ACC112 (cell line): Measurements from ENCODE around the gene C20orf204.

Experiments
- H2AFZ ChIP-seq: fragments of 200-600 bp; sonication (generic); one replicate; pipeline ENCODE4 v1.6.0; 2017; ENCODE audit warnings: antibody characterized with exemption, low read length; ENCODE audit not compliant: unreplicated experiment
- H3K27ac ChIP-seq: fragments of 200-600 bp; sonication (generic); 2 replicates; pipeline ENCODE4 v1.5.1; 2014; ENCODE audit warnings: low read depth, mild to moderate bottlenecking, antibody characterized with exemption, low read length, moderate library complexity
- H3K27me3 ChIP-seq: fragments of 200-600 bp; sonication (generic); 2 replicates; pipeline ENCODE4 v1.6.1; 2014; ENCODE audit warnings: mild to moderate bottlenecking, antibody characterized with exemption, low read length, moderate library complexity, mixed read lengths; ENCODE audit not compliant: insufficient read depth
- H3K36me3 ChIP-seq: fragments of 200-600 bp; sonication (generic); 2 replicates; pipeline ENCODE4 v1.6.1; 2016; ENCODE audit warnings: mild to moderate bottlenecking, antibody characterized with exemption, low read length, moderate library complexity, mixed read lengths; ENCODE audit not compliant: insufficient read depth
- H3K4me1 ChIP-seq: fragments of 200-600 bp; sonication (generic); one replicate; pipeline ENCODE4 v1.6.1; 2016; ENCODE audit warnings: low read length, mixed read lengths; ENCODE audit not compliant: insufficient read depth, unreplicated experiment, control insufficient read depth
- H3K4me3 ChIP-seq: fragments of 200-600 bp; sonication (generic); 2 replicates; pipeline ENCODE4 v1.5.1; 2014; ENCODE audit warnings: mild to moderate bottlenecking, low read depth, low read length
- H3K79me2 ChIP-seq: fragments of 200-600 bp; sonication (generic); one replicate; pipeline ENCODE4 v1.6.0; 2016; ENCODE audit warnings: low read length; ENCODE audit not compliant: control insufficient read depth, unreplicated experiment, insufficient read depth

The C20orf204 gene

GRCh38 chr20:64058536-64058935 lies 22.6 kb downstream of the C20orf204 start:
- Histone ChIP-seq H3K36me3 (no peaks in the 10 kb centered on the region), H3K4me3 (no peak overlapping the region), H3K27me3 (no peaks in the 10 kb centered on the region), H2AFZ (no peak overlapping the region), H3K27ac (no peak overlapping the region), H3K4me1 (peaks cover 33% of the 10 kb centered on the region), H3K79me2 (peaks cover 5% of the 10 kb centered on the region)

GRCh38 chr20:64062276-64062595 lies 26.3 kb downstream of the C20orf204 start:
- Histone ChIP-seq H3K4me1 (peaks cover 43% of the 10 kb centered on the region), H2AFZ (peak overlapping the region; percentile 34), H3K27ac (no peak overlapping the region), H3K36me3 (no peaks in the 10 kb centered on the region), H3K27me3 (no peaks in the 10 kb centered on the region), H3K4me3 (peak overlapping the region; percentile 84), H3K79me2 (peaks cover 6% of the 10 kb centered on the region)

GRCh38 chr20:64062596-64063388 lies 26.8 kb downstream of the C20orf204 start, which contains the start of gene TCEA2:
TSS of gene TCEA2 (plus strand) at chr20:64063198. CDS start at chr20:64063313, 115 bp downstream.
- Histone ChIP-seq H3K79me2 (peaks cover 6% of the 10 kb centered on the region), H3K4me1 (peaks cover 43% of the 10 kb centered on the region), H3K27me3 (no peaks in the 10 kb centered on the region), H3K36me3 (no peaks in the 10 kb centered on the region), H2AFZ (peak within 1 kb of the TSS; percentile 59), H3K4me3 (peak within 1 kb of the TSS; percentile 84), H3K27ac (peak within 1 kb of the TSS; percentile 57)

- H3K27ac ChIP-seq: peak overlapping the region; percentile 57
- H3K4me1 ChIP-seq: peaks cover 36% of the 10 kb centered on the region
- peak overlapping the region; percentile 84 for H3K4me3 ChIP-seq
- H3K79me2 ChIP-seq: peaks cover 6% of the 10 kb centered on the region
- H3K27me3 ChIP-seq: no peaks in the 10 kb centered on the region
- no peaks in the 10 kb centered on the region for H3K36me3 ChIP-seq
- H2AFZ ChIP-seq: peak overlapping the region; percentile 59
Observed at GRCh38 chr20:64063389-64064144, 27.6 kb downstream of the C20orf204 start.

GRCh38 chr20:64064145-64064698 lies 28.2 kb downstream of the C20orf204 start:
- Histone ChIP-seq H3K27me3 (no peaks in the 10 kb centered on the region), H3K36me3 (no peaks in the 10 kb centered on the region), H3K79me2 (peaks cover 6% of the 10 kb centered on the region), H2AFZ (no peak overlapping the region), H3K4me3 (peak overlapping the region; percentile 84), H3K4me1 (peaks cover 31% of the 10 kb centered on the region), H3K27ac (peak overlapping the region; percentile 57)

GRCh38 chr20:64065062-64065973 lies 29.3 kb downstream of the C20orf204 start:
- Histone ChIP-seq H3K79me2 (peaks cover 6% of the 10 kb centered on the region), H3K27me3 (no peaks in the 10 kb centered on the region), H3K4me3 (no peak overlapping the region), H3K27ac (no peak overlapping the region), H3K36me3 (no peaks in the 10 kb centered on the region), H3K4me1 (peaks cover 31% of the 10 kb centered on the region), H2AFZ (no peak overlapping the region)

- H3K79me2 ChIP-seq: peaks cover 6% of the 10 kb centered on the region
- no peak overlapping the region for H2AFZ ChIP-seq
- no peaks in the 10 kb centered on the region for H3K27me3 ChIP-seq
- H3K4me1 ChIP-seq: peaks cover 31% of the 10 kb centered on the region
- no peak overlapping the region for H3K27ac ChIP-seq
- H3K4me3 ChIP-seq: no peak overlapping the region
- H3K36me3 ChIP-seq: no peaks in the 10 kb centered on the region
Observed at GRCh38 chr20:64065974-64066343, 30.0 kb downstream of the C20orf204 start.

GRCh38 chr20:64067005-64067632 lies 31.1 kb downstream of the C20orf204 start:
- Histone ChIP-seq H2AFZ (no peak overlapping the region), H3K36me3 (no peaks in the 10 kb centered on the region), H3K79me2 (peaks cover 6% of the 10 kb centered on the region), H3K4me3 (no peak overlapping the region), H3K27ac (no peak overlapping the region), H3K27me3 (no peaks in the 10 kb centered on the region), H3K4me1 (peaks cover 31% of the 10 kb centered on the region)

GRCh38 chr20:64067733-64068307 lies 31.8 kb downstream of the C20orf204 start:
- no peak overlapping the region for H3K4me3 ChIP-seq
- H3K36me3 ChIP-seq: no peaks in the 10 kb centered on the region
- no peaks in the 10 kb centered on the region for H3K27me3 ChIP-seq
- H2AFZ ChIP-seq: no peak overlapping the region
- H3K79me2 ChIP-seq: peaks cover 6% of the 10 kb centered on the region
- H3K4me1 ChIP-seq: peaks cover 26% of the 10 kb centered on the region
- H3K27ac ChIP-seq: no peak overlapping the region
